GM12874 (cell line): ENCODE data around the gene NCAPG2.

Experiments used
- TF ChIP-seq, protein P1 (sequence below): IDR thresholded peaks from 2 replicates; pipeline ENCODE4 v1.5.1; 2011; ENCODE audit warnings: low read depth, mild to moderate bottlenecking, control low read depth, low read length, moderate library complexity; ENCODE audit not compliant: insufficient read depth

The NCAPG2 gene

DNA sequence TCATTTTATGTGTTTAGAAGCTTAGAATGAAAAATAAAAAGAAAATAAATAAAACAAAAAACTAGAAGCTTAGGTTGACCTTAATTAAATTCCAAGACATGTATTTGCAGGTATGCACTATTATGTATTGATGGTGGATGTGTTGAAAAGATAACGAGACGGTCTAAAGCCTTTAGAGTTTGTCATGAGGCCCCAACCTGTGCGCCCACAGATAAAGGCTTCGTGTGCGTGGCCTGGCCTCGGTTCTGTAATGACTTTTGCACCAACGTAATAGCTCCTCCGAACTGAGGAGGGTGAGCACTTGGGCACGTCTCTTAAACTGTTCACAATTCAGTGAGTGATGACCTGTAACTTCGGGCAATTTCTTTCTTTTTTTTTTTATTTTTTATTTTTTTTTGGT lies 43.7 kb upstream of the NCAPG2 start:
- TF ChIP-seq, protein P1, sequence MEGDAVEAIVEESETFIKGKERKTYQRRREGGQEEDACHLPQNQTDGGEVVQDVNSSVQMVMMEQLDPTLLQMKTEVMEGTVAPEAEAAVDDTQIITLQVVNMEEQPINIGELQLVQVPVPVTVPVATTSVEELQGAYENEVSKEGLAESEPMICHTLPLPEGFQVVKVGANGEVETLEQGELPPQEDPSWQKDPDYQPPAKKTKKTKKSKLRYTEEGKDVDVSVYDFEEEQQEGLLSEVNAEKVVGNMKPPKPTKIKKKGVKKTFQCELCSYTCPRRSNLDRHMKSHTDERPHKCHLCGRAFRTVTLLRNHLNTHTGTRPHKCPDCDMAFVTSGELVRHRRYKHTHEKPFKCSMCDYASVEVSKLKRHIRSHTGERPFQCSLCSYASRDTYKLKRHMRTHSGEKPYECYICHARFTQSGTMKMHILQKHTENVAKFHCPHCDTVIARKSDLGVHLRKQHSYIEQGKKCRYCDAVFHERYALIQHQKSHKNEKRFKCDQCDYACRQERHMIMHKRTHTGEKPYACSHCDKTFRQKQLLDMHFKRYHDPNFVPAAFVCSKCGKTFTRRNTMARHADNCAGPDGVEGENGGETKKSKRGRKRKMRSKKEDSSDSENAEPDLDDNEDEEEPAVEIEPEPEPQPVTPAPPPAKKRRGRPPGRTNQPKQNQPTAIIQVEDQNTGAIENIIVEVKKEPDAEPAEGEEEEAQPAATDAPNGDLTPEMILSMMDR: no peak

GRCh38 chr7:158747408-158747807 lies 42.8 kb upstream of the NCAPG2 start:
- TF ChIP-seq, protein P1: no peak

GRCh38 chr7:158746957-158747356 lies 42.4 kb upstream of the NCAPG2 start:
- TF ChIP-seq, protein P1: no peak

DNA sequence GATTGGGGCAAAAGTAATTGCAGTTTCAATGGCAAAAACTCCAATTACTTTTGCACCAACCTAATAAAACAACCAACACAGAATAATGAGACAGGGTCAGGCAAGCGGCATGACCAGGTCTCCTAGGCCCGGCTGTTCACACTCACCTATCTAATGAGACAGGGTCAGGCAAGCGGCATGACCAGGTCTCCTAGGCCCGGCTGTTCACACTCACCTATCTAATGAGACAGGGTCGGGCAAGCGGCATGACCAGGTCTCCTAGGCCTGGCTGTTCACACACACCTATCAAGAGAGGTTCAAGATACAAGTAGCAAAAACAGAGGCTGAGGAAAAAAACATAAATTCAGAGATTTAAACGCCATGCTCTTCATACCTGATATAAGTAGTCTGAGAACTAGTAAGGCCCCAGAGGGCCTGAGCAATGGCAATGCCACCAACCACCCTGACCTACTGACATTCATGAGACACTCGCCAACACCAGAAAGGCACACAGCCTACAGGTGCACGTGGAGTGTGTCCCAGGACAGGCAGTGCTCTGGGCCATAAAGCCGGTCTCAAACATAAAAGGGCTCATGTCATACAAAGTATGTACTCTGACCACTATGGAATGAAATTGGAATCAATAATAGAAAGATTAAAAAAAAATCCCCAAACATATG lies 40.6 kb upstream of the NCAPG2 start:
- TF ChIP-seq, protein P1: no peak

DNA sequence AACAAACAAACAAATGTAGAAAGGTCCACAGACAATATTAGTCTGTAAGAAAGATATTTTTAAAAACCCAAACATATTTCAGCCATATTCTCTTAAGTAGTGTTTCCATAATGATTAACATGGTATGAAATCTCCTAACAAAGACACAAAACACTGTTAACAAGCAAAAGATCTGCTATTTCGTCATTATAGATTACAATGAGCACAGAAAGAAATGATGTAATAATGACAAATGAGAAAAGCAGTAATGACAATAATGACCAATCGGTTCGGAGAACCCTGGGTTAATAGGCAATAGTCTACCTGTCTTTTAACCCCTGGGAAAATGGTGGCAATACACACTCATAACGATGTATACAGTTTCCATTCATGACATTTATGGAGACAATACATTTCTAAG lies 39.5 kb upstream of the NCAPG2 start:
- TF ChIP-seq, protein P1: no peak

GRCh38 chr7:158743219-158743618 lies 38.6 kb upstream of the NCAPG2 start:
- TF ChIP-seq, protein P1: no peak

- TF ChIP-seq, protein P1: no peak
Observed at GRCh38 chr7:158742065-158742821, 37.6 kb upstream of the NCAPG2 start.
